Measurements from ENCODE around the gene MOCS3. TPM values are rescaled to one million over a fixed set of nuclear protein-coding genes. Genes with fewer than 3 reads are reported as not detected.

The MOCS3 gene
- polyA plus RNA-seq, 1 donor from 2014 or later: 5.5 TPM

GRCh38 chr20:50987493-50988210, 29.0 kb downstream of the MOCS3 start:
- Histone ChIP-seq H3K4me2 (ENCODE audit: low read length) (no peak overlapping the region), H3K27ac (ENCODE audit: low read length) (no peak overlapping the region), H3K27me3 (ENCODE audit: insufficient read depth, low read depth, low read length) (no peaks in the 10 kb centered on the region), H3K79me2 (replicated peaks; ENCODE audit: insufficient read depth, low read length) (no peaks in the 10 kb centered on the region), H3K9me2 (ENCODE audit: insufficient read depth, low read length) (no peaks in the 10 kb centered on the region), H3K4me3 (ENCODE audit: low read length) (no peak overlapping the region), H3K9ac (ENCODE audit: low read length) (no peak overlapping the region), H3K36me3 (ENCODE audit: insufficient read depth, low read length) (no peaks in the 10 kb centered on the region), H3K9me3 (ENCODE audit: low read length) (no peaks in the 10 kb centered on the region), H4K20me1 (ENCODE audit: insufficient read depth) (no peaks in the 10 kb centered on the region), H2AFZ (ENCODE audit: low read depth, low read length) (no peak overlapping the region), H3F3A (ENCODE audit: insufficient read depth, low read length, poor library complexity, severe bottlenecking) (no peaks in the 10 kb centered on the region)
- TF ChIP-seq POLR2AphosphoS5 (IDR thresholded peaks at IDR 0.05) (no peak), SMC3 (conservative IDR thresholded peaks at IDR 0.05; ENCODE audit: poor library complexity) (peak; percentile 99), REST (IDR thresholded peaks at IDR 0.05; ENCODE audit: borderline replicate concordance) (no peak), CTCF (IDR thresholded peaks at IDR 0.05; ENCODE audit: poor library complexity, severe bottlenecking) (peak; percentile 96), TAF1 (IDR thresholded peaks at IDR 0.05; ENCODE audit: low read depth) (no peak), RAD21 (conservative IDR thresholded peaks at IDR 0.05) (peak; percentile 99), EP300 (conservative IDR thresholded peaks at IDR 0.05; ENCODE audit: poor library complexity, severe bottlenecking) (no peak), EZH2 (IDR thresholded peaks at IDR 0.05; ENCODE audit: borderline replicate concordance, insufficient read depth, low read length, poor library complexity, severe bottlenecking) (no peak), MXI1 (conservative IDR thresholded peaks at IDR 0.05; ENCODE audit: poor library complexity, severe bottlenecking) (no peak)

- Histone ChIP-seq H3K4me2 (ENCODE audit: low read length) (no peak overlapping the region), H3K27ac (ENCODE audit: low read length) (no peak overlapping the region), H2AFZ (ENCODE audit: low read depth, low read length) (no peak overlapping the region), H3K4me3 (ENCODE audit: low read length) (no peak overlapping the region), H3K9ac (ENCODE audit: low read length) (no peak overlapping the region), H3K36me3 (ENCODE audit: insufficient read depth, low read length) (no peaks in the 10 kb centered on the region), H4K20me1 (ENCODE audit: insufficient read depth) (no peaks in the 10 kb centered on the region), H3K9me3 (ENCODE audit: low read length) (no peaks in the 10 kb centered on the region), H3K27me3 (ENCODE audit: insufficient read depth, low read depth, low read length) (no peaks in the 10 kb centered on the region), H3K9me2 (ENCODE audit: insufficient read depth, low read length) (no peaks in the 10 kb centered on the region), H3K79me2 (replicated peaks; ENCODE audit: insufficient read depth, low read length) (no peaks in the 10 kb centered on the region), H3F3A (ENCODE audit: insufficient read depth, low read length, poor library complexity, severe bottlenecking) (no peaks in the 10 kb centered on the region)
- no peak for TF ChIP-seq SMC3 (conservative IDR thresholded peaks at IDR 0.05; ENCODE audit: poor library complexity)
- TF ChIP-seq REST (IDR thresholded peaks at IDR 0.05; ENCODE audit: borderline replicate concordance): no peak
- no peak for TF ChIP-seq RAD21 (conservative IDR thresholded peaks at IDR 0.05)
- no peak for TF ChIP-seq CTCF (IDR thresholded peaks at IDR 0.05; ENCODE audit: poor library complexity, severe bottlenecking)
- TF ChIP-seq TAF1 (IDR thresholded peaks at IDR 0.05; ENCODE audit: low read depth): no peak
- TF ChIP-seq MXI1 (conservative IDR thresholded peaks at IDR 0.05; ENCODE audit: poor library complexity, severe bottlenecking): no peak
- no peak for TF ChIP-seq POLR2AphosphoS5 (IDR thresholded peaks at IDR 0.05)
- no peak for TF ChIP-seq EZH2 (IDR thresholded peaks at IDR 0.05; ENCODE audit: borderline replicate concordance, insufficient read depth, low read length, poor library complexity, severe bottlenecking)
- TF ChIP-seq EP300 (conservative IDR thresholded peaks at IDR 0.05; ENCODE audit: poor library complexity, severe bottlenecking): no peak
These were observed 32.5 kb downstream of the MOCS3 start for GRCh38 chr20:50991076-50991475.
